Upper lobe of left lung (tissue), 4 donors: ENCODE measurements around the gene SMC4.

Experiments used
- EP300 ChIP-seq, 4 donors: sonication (generic); formaldehyde crosslinking; IDR thresholded peaks; one replicate each; pipeline ENCODE4 v1.5.1; 2017; ENCODE audit warnings: antibody characterized with exemption in 4 of 4, control low read depth in 2 of 4
- POLR2A ChIP-seq, 4 donors: fragments of 450-650 bp; IDR thresholded peaks; one replicate each; pipeline ENCODE4 v1.5.1; 2016 to 2017; ENCODE audit warnings: antibody characterized with exemption in 4 of 4, mild to moderate bottlenecking in 2 of 4
- POLR2AphosphoS5 ChIP-seq, 2 donors: sonication (generic); formaldehyde crosslinking; IDR thresholded peaks; one replicate each; pipeline ENCODE4 v1.5.1; 2017; ENCODE audit warnings: antibody characterized with exemption in 2 of 2
- TF ChIP-seq, protein P1 (sequence below), 6 experiments: fragments of 450-650 bp in 4 of 6; fragments of 200-600 bp in 2 of 6; sonication (generic) in 2 of 6; IDR thresholded peaks; one replicate each; pipeline ENCODE4 v1.5.1; 2016 to 2019; ENCODE audit warnings: antibody characterized with exemption in 6 of 6

DNA sequence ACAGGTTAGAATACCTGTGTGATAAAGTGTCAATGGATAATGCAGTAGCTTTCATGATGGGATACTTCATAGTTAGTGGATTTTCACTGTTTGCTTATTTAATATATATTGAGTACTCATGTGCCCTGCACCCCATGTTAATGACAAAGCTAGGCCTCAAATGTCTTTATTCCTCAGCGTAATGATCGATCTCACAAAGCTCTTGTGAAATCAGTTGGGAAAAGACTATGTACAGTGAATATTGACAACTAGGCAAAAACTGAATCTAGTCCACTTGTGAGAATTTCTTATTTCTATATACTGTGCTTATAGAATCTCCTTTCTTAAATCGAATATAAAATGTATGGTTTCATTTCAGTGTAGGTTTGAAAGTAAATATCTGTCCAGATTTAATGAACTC lies 17.9 kb downstream of the SMC4 start:
- TF ChIP-seq, protein P1, sequence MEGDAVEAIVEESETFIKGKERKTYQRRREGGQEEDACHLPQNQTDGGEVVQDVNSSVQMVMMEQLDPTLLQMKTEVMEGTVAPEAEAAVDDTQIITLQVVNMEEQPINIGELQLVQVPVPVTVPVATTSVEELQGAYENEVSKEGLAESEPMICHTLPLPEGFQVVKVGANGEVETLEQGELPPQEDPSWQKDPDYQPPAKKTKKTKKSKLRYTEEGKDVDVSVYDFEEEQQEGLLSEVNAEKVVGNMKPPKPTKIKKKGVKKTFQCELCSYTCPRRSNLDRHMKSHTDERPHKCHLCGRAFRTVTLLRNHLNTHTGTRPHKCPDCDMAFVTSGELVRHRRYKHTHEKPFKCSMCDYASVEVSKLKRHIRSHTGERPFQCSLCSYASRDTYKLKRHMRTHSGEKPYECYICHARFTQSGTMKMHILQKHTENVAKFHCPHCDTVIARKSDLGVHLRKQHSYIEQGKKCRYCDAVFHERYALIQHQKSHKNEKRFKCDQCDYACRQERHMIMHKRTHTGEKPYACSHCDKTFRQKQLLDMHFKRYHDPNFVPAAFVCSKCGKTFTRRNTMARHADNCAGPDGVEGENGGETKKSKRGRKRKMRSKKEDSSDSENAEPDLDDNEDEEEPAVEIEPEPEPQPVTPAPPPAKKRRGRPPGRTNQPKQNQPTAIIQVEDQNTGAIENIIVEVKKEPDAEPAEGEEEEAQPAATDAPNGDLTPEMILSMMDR (IDR thresholded peaks at IDR 0.05): no peak
- no peak for TF ChIP-seq EP300 (IDR thresholded peaks at IDR 0.05)
- no peak for TF ChIP-seq POLR2A (IDR thresholded peaks at IDR 0.05)
- TF ChIP-seq POLR2AphosphoS5 (IDR thresholded peaks at IDR 0.05): no peak
